GM06990 (cell line): Measurements from ENCODE around the gene CEP135.

Experiments
- DNase-seq: peaks from one replicate; pipeline ENCODE4 v3.0.0-alpha.2; 2011; ENCODE audit not compliant: insufficient read length; ENCODE audit errors: extremely low read depth
- H3K27me3 ChIP-seq: replicated peaks from 2 replicates; pipeline ENCODE4 v1.6.0; 2011; ENCODE audit warnings: low read length; ENCODE audit not compliant: control insufficient read depth, insufficient read depth
- H3K36me3 ChIP-seq: 2 replicates; pipeline ENCODE4 v1.5.1; 2011; ENCODE audit warnings: low read length; ENCODE audit not compliant: control insufficient read depth, insufficient read depth
- H3K4me3 ChIP-seq: replicated peaks from 2 replicates; pipeline ENCODE4 v1.5.1; 2011; ENCODE audit warnings: low read depth, mild to moderate bottlenecking, control low read depth, low read length
- CTCF ChIP-seq: IDR thresholded peaks from 2 replicates; pipeline ENCODE4 v1.5.1; 2011; ENCODE audit warnings: low read length, control low read depth, mild to moderate bottlenecking, inconsistent platforms; ENCODE audit not compliant: insufficient read depth, poor library complexity, severe bottlenecking

CEP135 gene

DNA sequence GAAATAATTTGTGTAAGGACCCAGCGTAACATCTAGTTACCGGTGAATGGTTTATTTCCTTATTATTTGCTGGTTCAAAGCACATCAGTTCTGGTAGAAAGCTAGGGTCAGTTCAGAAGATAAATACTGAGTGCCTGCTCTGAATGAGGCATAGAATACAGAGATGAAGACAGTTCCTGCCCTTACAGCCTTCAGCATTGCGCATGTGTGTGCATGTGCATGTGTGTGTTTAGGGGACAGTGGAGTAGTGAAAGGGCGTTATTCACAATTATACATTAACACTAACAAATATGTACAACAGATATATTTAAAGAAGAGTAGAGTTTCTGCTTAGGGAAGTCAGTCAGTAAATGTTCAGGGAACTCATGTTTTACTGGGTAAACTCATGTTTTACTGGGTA is 29.1 kb downstream of the CEP135 start:
- H3K4me3 ChIP-seq, result no peak overlapping the region
- H3K36me3 ChIP-seq, result no peaks in the 10 kb centered on the region
- H3K27me3 ChIP-seq, result no peaks in the 10 kb centered on the region
- no peak for DNase-seq
- TF ChIP-seq CTCF, result no peak

DNA sequence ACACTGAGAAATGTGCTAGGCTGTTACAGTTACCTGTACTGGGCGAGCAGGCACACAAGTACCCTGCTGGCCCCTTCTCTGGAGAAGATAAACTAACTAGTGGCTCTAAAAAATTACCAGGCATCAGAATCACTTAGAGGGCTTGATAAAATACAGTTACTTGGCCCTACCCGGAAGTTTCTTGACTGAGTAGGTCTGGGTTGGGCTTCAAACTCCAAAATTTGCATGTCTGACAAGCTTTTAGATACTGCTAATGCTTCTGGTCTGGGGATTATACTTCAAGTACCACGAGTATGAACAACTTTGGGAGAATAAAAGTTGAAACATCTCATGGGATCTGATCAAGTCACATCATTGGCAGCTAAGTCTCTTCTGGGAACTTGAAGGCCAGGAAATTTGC is 30.8 kb downstream of the CEP135 start:
- H3K36me3 ChIP-seq, result no peaks in the 10 kb centered on the region
- no peaks in the 10 kb centered on the region for H3K27me3 ChIP-seq
- no peak for DNase-seq
- H3K4me3 ChIP-seq, result no peak overlapping the region
- no peak for TF ChIP-seq CTCF

GRCh38 chr4:55980725-55981124 is 32.0 kb downstream of the CEP135 start:
- Histone ChIP-seq H3K36me3 (peaks cover under 1% of the 10 kb centered on the region; the same call in 1 of the 2 replicates), H3K4me3 (no peak overlapping the region), H3K27me3 (no peaks in the 10 kb centered on the region)
- no peak for DNase-seq
- TF ChIP-seq CTCF, result no peak

GRCh38 chr4:55982976-55983375 is 34.2 kb downstream of the CEP135 start:
- no peak for DNase-seq
- Histone ChIP-seq H3K4me3 (no peak overlapping the region), H3K36me3 (peaks cover 2% of the 10 kb centered on the region), H3K27me3 (no peaks in the 10 kb centered on the region)
- TF ChIP-seq CTCF, result no peak

- Histone ChIP-seq H3K36me3 (peaks cover 2% of the 10 kb centered on the region), H3K27me3 (no peaks in the 10 kb centered on the region), H3K4me3 (no peak overlapping the region)
- no peak for TF ChIP-seq CTCF
- DNase-seq, result no peak
These were observed 41.0 kb downstream of the CEP135 start for GRCh38 chr4:55989766-55990165.

- Histone ChIP-seq H3K36me3 (no peaks in the 10 kb centered on the region), H3K27me3 (no peaks in the 10 kb centered on the region), H3K4me3 (no peak overlapping the region)
- TF ChIP-seq CTCF, result no peak
- DNase-seq, result no peak
These were observed 45.4 kb downstream of the CEP135 start for GRCh38 chr4:55993994-55994663.
